Stimulated activated naive CD4-positive, alpha-beta T cell (primary cell): Measurements from ENCODE around the gene SNRNP70.

ENCODE experiments used
- DNase-seq, 6 experiments: peaks; one replicate each; lab custom pipeline; 2025; lab: John Stamatoyannopoulos, UW

The SNRNP70 gene

GRCh38 chr19:49102303-49102702 lies 17.1 kb downstream of the SNRNP70 start:
- no peak for DNase-seq

GRCh38 chr19:49103331-49104085 lies 18.3 kb downstream of the SNRNP70 start:
- no peak for DNase-seq

GRCh38 chr19:49104229-49104864 lies 19.1 kb downstream of the SNRNP70 start:
- no peak for DNase-seq

GRCh38 chr19:49106648-49107135 lies 21.4 kb downstream of the SNRNP70 start:
- peak in 5 of 6 experiments; percentile 45 to 63 (median 49) for DNase-seq

GRCh38 chr19:49107625-49108459 lies 22.6 kb downstream of the SNRNP70 start:
- no peak for DNase-seq

GRCh38 chr19:49109051-49109450 lies 23.8 kb downstream of the SNRNP70 start:
- DNase-seq = no peak

- DNase-seq = no peak
These were observed 24.4 kb downstream of the SNRNP70 start for GRCh38 chr19:49109569-49110233.

- DNase-seq = no peak
These were observed 25.3 kb downstream of the SNRNP70 start for GRCh38 chr19:49110567-49110966.

GRCh38 chr19:49111218-49111998 lies 26.2 kb downstream of the SNRNP70 start:
- no peak for DNase-seq

GRCh38 chr19:49113762-49114629 lies 28.7 kb downstream of the SNRNP70 start, which contains the start of gene LIN7B:
TSS of gene LIN7B (plus strand) at chr19:49114370. CDS start at chr19:49114405, 35 bp downstream.
- DNase-seq = peak; percentile 49 to 84 (median 72)

GRCh38 chr19:49114630-49115363 lies 29.5 kb downstream of the SNRNP70 start:
- peak; percentile 16 to 62 (median 48) for DNase-seq

- no peak for DNase-seq
These were observed 31.3 kb downstream of the SNRNP70 start for GRCh38 chr19:49116544-49116943.

- DNase-seq = no peak
These were observed 32.7 kb downstream of the SNRNP70 start for GRCh38 chr19:49117677-49118564.

- peak; percentile 91 to 99 (median 94) for DNase-seq
These were observed 33.5 kb downstream of the SNRNP70 start, which contains the start of gene C19orf73 for GRCh38 chr19:49118565-49119410. TSS of gene C19orf73 (minus strand) at chr19:49119143. CDS start at chr19:49119022, 121 bp downstream.

- peak in 2 of 6 experiments; percentile 32 to 52 for DNase-seq
These were observed 34.4 kb downstream of the SNRNP70 start, which contains the start of gene PPFIA3 for GRCh38 chr19:49119411-49120324. TSS of gene PPFIA3 (plus strand) at chr19:49119544. CDS start at chr19:49127874, 8,330 bp downstream.

GRCh38 chr19:49120325-49120683 lies 35.1 kb downstream of the SNRNP70 start:
- DNase-seq = no peak
